Chondrocyte (in vitro differentiated cells): ENCODE measurements around the gene MAD1L1. TPM values are rescaled to one million over a fixed set of nuclear protein-coding genes. Genes with fewer than 3 reads are reported as not detected.

ENCODE experiments used
- DNase-seq: peaks from one replicate; pipeline ENCODE4 v3.0.0; 2021; ENCODE audit warnings: mixed read lengths, low spot score
- H3K27ac Mint-ChIP-seq: one replicate; pipeline ENCODE4 v1.8.0; 2021; ENCODE audit warnings: mild to moderate bottlenecking, moderate library complexity, mixed read lengths; ENCODE audit not compliant: unreplicated experiment
- H3K27me3 Mint-ChIP-seq: 2 replicates; pipeline ENCODE4 v1.8.0; 2021; ENCODE audit warnings: low read depth, mixed read lengths
- H3K36me3 Mint-ChIP-seq: 2 replicates; pipeline ENCODE4 v1.8.0; 2021; ENCODE audit warnings: low read depth, mixed read lengths
- H3K4me1 Mint-ChIP-seq: 2 replicates; pipeline ENCODE4 v1.8.0; 2021; ENCODE audit warnings: low read depth, mild to moderate bottlenecking, mixed read lengths
- H3K4me3 Mint-ChIP-seq: one replicate; pipeline ENCODE4 v1.8.0; 2021; ENCODE audit warnings: mild to moderate bottlenecking, moderate library complexity, mixed read lengths; ENCODE audit not compliant: unreplicated experiment
- H3K9me3 Mint-ChIP-seq: 2 replicates; pipeline ENCODE4 v1.8.0; 2021; ENCODE audit warnings: low read depth, mixed read lengths
- CTCF ChIP-seq: fragments of 200-600 bp; sonication (generic); IDR thresholded peaks from 2 replicates; pipeline ENCODE4 v1.5.0; 2021; ENCODE audit warnings: antibody characterized with exemption, mild to moderate bottlenecking, moderate library complexity
- total RNA-seq: library from RNA; stranded (reverse); gene quantifications from 3 replicates; pipeline ENCODE4 v1.2.1, GENCODE V29; 2021

MAD1L1 gene
- total RNA-seq, 1 donor from 2014 or later, result 22.7 TPM

- no peak for TF ChIP-seq CTCF
- Mint-ChIP-seq H3K4me3 (no peak overlapping the region), H3K27me3 (no peaks in the 10 kb centered on the region), H3K27ac (no peak overlapping the region), H3K4me1 (no peaks in the 10 kb centered on the region), H3K36me3 (peaks cover 18% of the 10 kb centered on the region), H3K9me3 (no peaks in the 10 kb centered on the region)
- no peak for DNase-seq
Measured at GRCh38 chr7:2259480-2259879, 26.7 kb upstream of the MAD1L1 start.

GRCh38 chr7:2258661-2259365, 26.1 kb upstream of the MAD1L1 start:
- Mint-ChIP-seq H3K9me3 (no peaks in the 10 kb centered on the region), H3K36me3 (peaks cover 13% of the 10 kb centered on the region), H3K4me1 (no peaks in the 10 kb centered on the region), H3K27me3 (no peaks in the 10 kb centered on the region), H3K4me3 (no peak overlapping the region), H3K27ac (no peak overlapping the region)
- no peak for DNase-seq
- no peak for TF ChIP-seq CTCF

GRCh38 chr7:2257651-2258050, 24.9 kb upstream of the MAD1L1 start:
- DNase-seq, result no peak
- no peak overlapping the region for H3K4me3 Mint-ChIP-seq
- H3K36me3 Mint-ChIP-seq, result peaks cover 13% of the 10 kb centered on the region
- H3K4me1 Mint-ChIP-seq, result no peaks in the 10 kb centered on the region
- H3K27ac Mint-ChIP-seq, result no peak overlapping the region
- no peak for TF ChIP-seq CTCF
- H3K27me3 Mint-ChIP-seq, result no peaks in the 10 kb centered on the region
- H3K9me3 Mint-ChIP-seq, result no peaks in the 10 kb centered on the region

GRCh38 chr7:2257046-2257551, 24.4 kb upstream of the MAD1L1 start:
- Mint-ChIP-seq H3K9me3 (no peaks in the 10 kb centered on the region), H3K4me1 (no peaks in the 10 kb centered on the region)

More at GRCh38 chr7:2257046-2257551, 24.4 kb upstream of the MAD1L1 start:
- Mint-ChIP-seq H3K4me3 (no peak overlapping the region), H3K36me3 (peaks cover 11% of the 10 kb centered on the region), H3K27ac (no peak overlapping the region), H3K27me3 (no peaks in the 10 kb centered on the region)
- no peak for DNase-seq
- TF ChIP-seq CTCF, result no peak
